HUES64 (cell line): ENCODE results near the gene IFI6.

Experiments used
- H3K27ac ChIP-seq: 2 replicates; pipeline ENCODE4 v1.7.0; 2013; ENCODE audit warnings: low read depth, low read length, inconsistent platforms
- H3K27me3 ChIP-seq: 2 replicates; pipeline ENCODE4 v1.6.1; 2013; ENCODE audit warnings: mild to moderate bottlenecking, low read length; ENCODE audit not compliant: insufficient read depth
- H3K36me3 ChIP-seq: 2 replicates; pipeline ENCODE4 v1.6.1; 2013; ENCODE audit warnings: mild to moderate bottlenecking, low read length; ENCODE audit not compliant: insufficient read depth
- H3K4me1 ChIP-seq: 2 replicates; pipeline ENCODE4 v1.6.1; 2013; ENCODE audit warnings: mild to moderate bottlenecking, low read length, moderate library complexity; ENCODE audit not compliant: insufficient read depth
- H3K4me3 ChIP-seq: 2 replicates; pipeline ENCODE4 v1.5.1; 2013; ENCODE audit warnings: mild to moderate bottlenecking, low read length, moderate library complexity
- H3K9ac ChIP-seq: 2 replicates; pipeline ENCODE4 v1.6.1; 2013; ENCODE audit warnings: mild to moderate bottlenecking, low read depth, low read length
- H3K9me3 ChIP-seq: 2 replicates; pipeline ENCODE4 v1.6.1; 2013; ENCODE audit warnings: low read depth, low read length; ENCODE audit not compliant: insufficient read depth
- WGBS: fragments of 150-250, 120-280 bp; methylation state at CpG from one replicate; pipeline ENCODE4 v1.1.7; 2013; ENCODE audit warnings: missing lambda C conversion rate; 5-methylcytosine and 5-hydroxymethylcytosine counted together

Gene IFI6

DNA sequence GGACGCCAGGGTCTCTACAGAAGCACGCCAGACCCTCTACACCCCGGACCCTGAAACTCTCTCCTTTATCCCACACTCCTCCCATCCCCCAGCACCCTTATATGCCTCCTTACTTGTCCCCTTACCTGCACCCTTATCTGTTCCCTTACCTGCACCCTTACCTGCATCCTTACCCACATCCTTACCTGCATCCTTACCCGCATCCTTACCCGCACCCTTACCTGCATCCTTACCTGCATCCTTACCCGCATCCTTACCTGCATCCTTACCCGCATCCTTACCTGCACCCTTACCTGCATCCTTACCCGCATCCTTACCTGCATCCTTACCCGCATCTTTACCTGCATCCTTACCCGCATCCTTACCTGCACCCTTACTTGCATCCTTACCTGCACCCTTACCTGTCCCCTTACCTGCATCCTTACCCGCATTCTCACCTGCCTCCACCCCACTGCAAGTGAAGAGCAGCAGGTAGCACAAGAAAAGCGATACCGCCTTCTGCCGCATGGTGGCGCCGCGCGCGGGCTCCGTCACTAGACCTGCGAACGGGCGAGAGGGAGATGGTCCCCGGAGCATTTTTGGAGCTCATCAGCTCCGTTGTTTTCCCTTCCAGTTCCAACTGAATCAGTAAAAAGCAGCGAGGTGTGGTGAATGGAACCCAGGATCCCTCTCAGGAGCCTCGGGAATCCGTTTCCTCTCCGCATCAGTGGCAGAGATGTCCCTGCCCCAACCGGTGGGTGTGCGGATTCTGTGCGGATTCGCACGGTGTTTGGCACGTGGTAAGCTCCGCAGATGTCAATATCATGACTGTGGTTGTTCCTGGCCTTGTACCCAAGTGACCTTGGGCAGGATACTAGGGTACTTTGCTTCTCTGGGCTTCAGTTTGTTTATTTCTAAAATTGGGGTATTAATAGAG, 2.9 kb downstream of the IFI6 start:
- Histone ChIP-seq H3K4me3 (peak overlapping the region; percentile 43), H3K9me3 (no peaks in the 10 kb centered on the region), H3K36me3 (no peaks in the 10 kb centered on the region), H3K27me3 (peaks cover 11% of the 10 kb centered on the region), H3K9ac (no peak overlapping the region), H3K27ac (no peak overlapping the region), H3K4me1 (0 out of 2 replicates have a peak, but pooled peaks cover 3% of the 10 kb centered on the region)
- 22% methylated on average over 36 of the region's 36 CpGs for WGBS

DNA sequence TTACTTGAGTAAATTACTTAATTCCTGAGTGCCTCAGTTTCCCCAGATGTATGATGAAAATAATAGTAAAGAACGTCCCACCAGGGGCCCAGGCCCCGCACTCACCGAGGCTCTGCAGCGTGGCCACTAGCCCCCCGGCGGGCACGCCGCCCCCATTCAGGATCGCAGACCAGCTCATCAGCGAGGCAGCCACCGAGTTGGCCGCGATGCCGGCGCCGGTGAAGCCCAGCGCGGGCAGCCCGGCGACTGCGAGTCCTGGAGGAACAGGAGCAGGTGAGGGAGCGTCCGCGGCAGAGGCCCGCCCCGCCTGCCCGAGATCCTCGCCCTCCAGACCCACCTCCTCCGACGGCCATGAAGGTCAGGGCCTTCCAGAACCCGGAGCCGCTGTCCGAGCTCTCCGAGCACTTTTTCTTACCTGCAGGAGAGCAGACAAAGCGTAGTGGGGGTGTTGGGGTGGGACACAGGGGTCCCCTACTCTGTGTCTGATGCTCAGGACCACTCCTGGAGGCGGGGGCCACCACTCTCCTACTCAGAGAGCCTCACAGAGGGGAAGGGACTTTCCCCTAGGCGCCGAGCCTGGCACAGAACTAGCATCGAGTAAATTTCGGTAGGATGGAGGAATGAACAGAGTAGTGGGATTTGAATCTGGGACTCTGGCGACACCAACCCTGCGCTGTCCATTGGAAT, 3.7 kb downstream of the IFI6 start:
- H3K9me3 ChIP-seq, result no peaks in the 10 kb centered on the region
- no peak overlapping the region for H3K4me3 ChIP-seq
- H3K27ac ChIP-seq, result no peak overlapping the region
- H3K36me3 ChIP-seq, result no peaks in the 10 kb centered on the region
- H3K27me3 ChIP-seq, result peaks cover 11% of the 10 kb centered on the region
- 0 out of 2 replicates have a peak, but pooled peaks cover 3% of the 10 kb centered on the region for H3K4me1 ChIP-seq
- H3K9ac ChIP-seq, result no peak overlapping the region
- WGBS, result 93% methylated on average over 42 of the region's 42 CpGs

DNA sequence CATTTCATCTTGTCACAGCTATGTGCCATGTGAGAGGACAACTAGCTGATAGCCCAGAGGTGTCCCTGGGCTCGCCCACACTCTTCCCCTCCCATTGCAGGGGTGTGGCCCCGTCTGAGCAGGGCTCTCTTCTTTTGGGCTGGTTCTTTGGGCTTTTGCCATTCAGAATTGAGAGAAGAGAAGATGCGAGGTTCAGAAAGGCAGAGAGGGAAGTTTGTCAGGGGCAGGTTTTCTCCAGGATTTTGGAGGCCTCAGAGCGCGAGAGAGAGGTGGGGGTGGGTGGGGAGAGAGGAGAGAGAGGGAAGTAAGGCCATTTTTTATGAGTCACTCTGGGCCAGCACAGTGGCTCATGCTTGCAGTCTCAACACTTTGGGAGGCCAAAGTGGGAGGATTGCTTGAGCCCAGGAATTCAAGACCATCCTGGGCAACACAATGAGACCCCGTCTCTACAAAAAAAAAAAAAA, 5.2 kb downstream of the IFI6 start:
- H3K4me3 ChIP-seq, result no peak overlapping the region
- no peaks in the 10 kb centered on the region for H3K36me3 ChIP-seq
- no peak overlapping the region for H3K27ac ChIP-seq
- H3K9ac ChIP-seq, result no peak overlapping the region
- 74% methylated on average over 5 of the region's 6 CpGs for WGBS
- peaks cover 9% of the 10 kb centered on the region for H3K4me1 ChIP-seq
- peaks cover 11% of the 10 kb centered on the region for H3K27me3 ChIP-seq
- H3K9me3 ChIP-seq, result no peaks in the 10 kb centered on the region

DNA sequence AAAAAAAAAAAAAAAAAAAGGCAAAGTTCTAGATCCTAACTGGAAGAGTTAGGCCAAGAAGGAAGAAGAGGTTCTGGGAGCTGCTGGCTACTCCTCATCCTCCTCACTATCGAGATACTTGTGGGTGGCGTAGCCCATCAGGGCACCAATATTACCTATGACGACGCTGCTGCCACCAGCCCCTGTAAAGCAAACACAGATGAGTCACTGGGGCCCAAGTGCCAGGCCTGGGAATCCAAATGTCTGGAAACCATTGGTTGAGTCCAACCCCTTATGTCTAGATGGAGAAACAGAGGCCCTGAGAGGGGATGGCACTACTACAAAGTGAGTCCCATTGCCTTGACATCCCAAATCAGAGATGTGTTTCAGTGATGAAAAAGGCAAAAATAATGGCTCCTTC, 5.7 kb downstream of the IFI6 start:
- 97% methylated on average over 4 of the region's 4 CpGs for WGBS
- Histone ChIP-seq H3K36me3 (no peaks in the 10 kb centered on the region), H3K9me3 (no peaks in the 10 kb centered on the region), H3K27ac (no peak overlapping the region), H3K4me1 (peaks cover 9% of the 10 kb centered on the region), H3K27me3 (peaks cover 11% of the 10 kb centered on the region), H3K4me3 (no peak overlapping the region), H3K9ac (no peak overlapping the region)

DNA sequence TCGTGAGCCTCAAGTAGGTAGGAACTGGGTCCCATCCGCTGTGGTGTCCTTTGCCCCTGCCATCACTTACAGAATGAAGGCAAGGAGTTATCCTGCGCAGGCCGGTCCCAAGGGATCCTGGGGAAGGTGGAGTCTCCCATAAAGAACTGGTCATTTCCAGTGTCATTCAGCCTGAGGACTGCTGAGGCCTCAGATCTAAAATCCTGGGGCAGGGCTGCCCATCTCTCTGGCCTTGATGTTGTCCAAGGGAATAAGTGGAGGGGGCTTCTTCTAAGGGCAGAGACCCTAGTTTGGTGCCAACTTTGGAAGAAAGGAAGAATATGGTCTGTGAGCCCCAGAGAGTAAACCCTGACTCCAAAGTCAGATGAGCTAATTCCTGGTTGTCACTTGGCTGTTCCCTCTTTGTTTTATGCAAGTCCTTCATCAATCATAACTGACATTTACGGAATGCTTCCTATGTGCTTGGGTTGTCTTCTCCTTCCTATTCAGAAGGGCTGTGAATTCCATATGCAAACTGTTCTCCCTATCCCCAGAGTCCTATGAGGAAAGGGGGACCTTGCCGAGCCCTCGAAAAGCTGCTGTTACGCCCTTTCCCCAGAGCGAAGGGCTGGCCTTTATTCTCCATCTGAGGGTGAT, 6.9 kb downstream of the IFI6 start:
- H3K4me3 ChIP-seq, result no peak overlapping the region
- H3K36me3 ChIP-seq, result no peaks in the 10 kb centered on the region
- WGBS, result 95% methylated on average over 9 of the region's 9 CpGs
- no peaks in the 10 kb centered on the region for H3K9me3 ChIP-seq
- no peak overlapping the region for H3K27ac ChIP-seq
- peaks cover 10% of the 10 kb centered on the region for H3K27me3 ChIP-seq
- no peak overlapping the region for H3K9ac ChIP-seq
- peaks cover 9% of the 10 kb centered on the region for H3K4me1 ChIP-seq

DNA sequence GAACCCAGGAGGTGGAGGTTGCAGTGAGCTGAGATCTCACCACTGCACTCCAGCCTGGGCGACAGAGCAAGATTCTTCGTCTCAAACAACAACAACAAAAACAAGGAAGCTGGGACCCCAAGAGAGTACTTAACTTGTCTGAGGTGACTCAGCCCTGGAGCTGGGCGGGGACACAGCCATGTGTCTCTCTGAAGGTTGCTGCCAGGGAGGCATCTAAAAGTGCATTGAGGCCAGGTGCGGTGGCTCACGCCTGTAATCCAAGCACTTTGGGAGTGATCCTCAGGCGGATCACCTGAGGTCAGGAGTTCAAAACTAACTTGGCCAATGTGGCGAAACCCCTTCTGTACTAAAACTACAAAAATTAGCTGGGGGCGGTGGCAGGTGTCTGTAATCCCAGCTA, 7.7 kb downstream of the IFI6 start:
- H3K36me3 ChIP-seq, result no peaks in the 10 kb centered on the region
- H3K9ac ChIP-seq, result no peak overlapping the region
- peaks cover 4% of the 10 kb centered on the region for H3K27me3 ChIP-seq
- WGBS, result 83% methylated on average over 8 of the region's 8 CpGs
- no peaks in the 10 kb centered on the region for H3K9me3 ChIP-seq
- peaks cover 9% of the 10 kb centered on the region for H3K4me1 ChIP-seq
- no peak overlapping the region for H3K27ac ChIP-seq
- no peak overlapping the region for H3K4me3 ChIP-seq

DNA sequence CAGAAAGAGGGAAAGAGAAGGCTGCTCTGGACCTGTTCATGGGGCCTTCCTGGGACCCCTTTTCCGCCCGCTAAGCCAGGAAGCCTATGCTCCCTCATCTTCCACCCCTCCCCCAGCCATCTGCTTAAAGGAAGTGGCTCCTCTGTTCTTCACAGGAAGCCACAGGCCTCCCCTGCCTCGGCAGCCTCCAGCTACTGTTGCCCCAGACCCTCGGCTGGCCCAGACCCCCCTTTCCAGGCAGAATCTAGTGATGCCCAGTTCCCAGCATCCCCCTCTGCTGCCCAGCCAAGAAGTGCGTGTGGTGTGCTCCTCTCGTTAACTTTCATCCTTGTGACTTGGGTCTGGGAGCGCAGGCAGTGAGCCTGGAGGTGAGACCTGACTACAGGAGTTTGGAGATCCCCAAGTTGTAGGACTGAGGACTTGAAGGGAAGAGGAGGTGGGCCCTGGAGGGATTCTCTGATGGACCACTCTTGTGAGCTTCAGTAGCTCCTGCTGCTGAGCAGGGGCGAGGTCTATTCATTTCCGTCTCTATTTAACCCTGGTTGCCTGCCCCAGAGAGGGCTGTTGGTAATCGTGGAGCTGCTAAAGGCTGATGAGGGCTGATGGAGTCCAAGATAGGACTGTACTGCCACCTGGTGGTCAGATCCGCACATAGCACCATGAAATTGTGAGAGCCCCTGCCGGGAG, 9.1 kb downstream of the IFI6 start:
- Histone ChIP-seq H3K9me3 (no peaks in the 10 kb centered on the region), H3K9ac (peak overlapping the region; percentile 9; the same call in 1 of the 2 replicates), H3K27ac (peak overlapping the region; percentile 5; the same call in 1 of the 2 replicates), H3K4me3 (no peak overlapping the region), H3K36me3 (no peaks in the 10 kb centered on the region), H3K4me1 (peaks cover 17% of the 10 kb centered on the region), H3K27me3 (peaks cover 3% of the 10 kb centered on the region; the same call in 1 of the 2 replicates)
- 34% methylated on average over 12 of the region's 12 CpGs for WGBS

DNA sequence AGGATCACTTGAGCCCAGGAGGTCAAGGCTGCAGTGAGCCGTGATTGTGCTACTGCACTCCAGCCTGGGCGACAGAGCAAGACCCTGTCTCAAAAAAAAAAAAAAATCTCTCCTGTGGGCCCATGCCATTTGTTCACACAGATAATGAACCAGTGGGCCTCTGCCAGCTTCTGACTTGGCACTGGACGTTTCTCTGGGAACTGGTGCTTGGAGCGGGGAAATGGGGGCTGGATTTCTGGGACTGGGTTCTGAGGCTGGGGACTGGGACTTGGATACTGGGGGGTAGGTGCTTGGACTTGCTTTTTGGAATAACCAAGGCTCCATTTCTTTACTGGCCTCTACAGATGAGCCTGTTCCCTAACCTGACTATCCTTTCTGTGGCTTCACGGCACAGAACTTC, 9.7 kb downstream of the IFI6 start:
- peaks cover 3% of the 10 kb centered on the region; the same call in 1 of the 2 replicates for H3K27me3 ChIP-seq
- no peak overlapping the region for H3K27ac ChIP-seq
- H3K4me3 ChIP-seq, result no peak overlapping the region
- 95% methylated on average over 5 of the region's 5 CpGs for WGBS
- no peak overlapping the region for H3K9ac ChIP-seq
- H3K4me1 ChIP-seq, result peaks cover 17% of the 10 kb centered on the region
- H3K36me3 ChIP-seq, result no peaks in the 10 kb centered on the region
- no peaks in the 10 kb centered on the region for H3K9me3 ChIP-seq

DNA sequence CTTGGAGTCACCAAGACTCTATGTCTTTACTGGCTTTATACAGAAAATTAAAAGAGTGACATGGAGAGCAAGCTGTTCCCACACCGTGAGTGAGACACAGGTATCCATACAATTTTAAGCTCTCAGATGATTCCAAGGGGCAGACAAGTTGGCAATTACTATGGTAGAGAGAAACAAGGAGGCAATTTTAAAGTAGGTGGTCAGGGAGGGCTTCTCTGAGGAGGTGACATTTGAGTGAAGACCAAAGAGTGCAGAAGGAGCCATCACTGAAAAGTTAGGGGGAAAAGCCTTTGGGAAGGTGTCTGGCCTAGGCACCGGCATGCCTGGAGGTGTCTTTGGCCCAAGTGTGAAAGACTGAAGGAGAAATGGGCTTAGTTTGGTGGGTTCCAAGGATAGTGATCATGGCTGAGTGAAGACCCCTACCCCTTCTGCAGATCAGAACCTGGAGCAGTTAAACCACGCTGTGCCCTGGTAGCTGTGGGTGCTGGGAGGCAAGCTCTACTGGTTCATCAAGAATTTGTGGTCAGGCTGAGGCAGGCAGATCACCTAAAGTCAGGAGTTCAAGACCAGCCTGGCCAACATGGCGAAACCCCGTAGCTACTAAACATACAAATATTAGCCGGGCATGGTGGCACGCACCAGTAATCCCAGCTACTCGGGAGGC, 10.4 kb downstream of the IFI6 start:
- peaks cover 17% of the 10 kb centered on the region for H3K4me1 ChIP-seq
- H3K27ac ChIP-seq, result no peak overlapping the region
- no peak overlapping the region for H3K9ac ChIP-seq
- no peak overlapping the region for H3K4me3 ChIP-seq
- no peaks in the 10 kb centered on the region for H3K9me3 ChIP-seq
- no peaks in the 10 kb centered on the region for H3K36me3 ChIP-seq
- peaks cover 3% of the 10 kb centered on the region; the same call in 1 of the 2 replicates for H3K27me3 ChIP-seq
- 93% methylated on average over 8 of the region's 8 CpGs for WGBS

DNA sequence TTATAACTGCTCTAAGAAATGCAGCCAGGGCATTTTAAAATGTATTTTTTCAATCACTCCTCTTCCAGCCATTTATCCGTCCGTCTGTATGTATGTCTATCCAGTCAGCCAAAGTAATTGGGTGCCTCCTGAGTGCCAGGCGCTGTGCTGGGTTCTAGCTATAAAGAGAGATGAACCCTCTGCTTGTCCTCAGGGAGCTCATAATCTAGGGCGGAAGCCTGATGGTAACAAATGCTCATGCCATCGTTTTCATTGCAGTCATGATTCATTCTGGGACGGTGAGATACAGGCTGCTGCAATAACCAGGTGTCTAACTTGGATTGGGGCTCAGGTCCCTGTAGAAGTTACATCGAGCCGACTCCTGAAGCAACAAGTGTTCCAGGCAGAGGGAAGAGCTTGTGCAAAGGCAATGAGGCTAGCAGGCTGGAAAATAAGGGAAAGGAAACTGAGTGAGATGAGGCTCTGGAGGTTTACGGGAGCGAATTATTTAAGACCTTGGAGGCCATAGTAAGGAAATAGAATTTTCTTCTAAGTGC, 11.6 kb downstream of the IFI6 start:
- H3K9me3 ChIP-seq, result no peaks in the 10 kb centered on the region
- H3K4me1 ChIP-seq, result peaks cover 23% of the 10 kb centered on the region
- peaks cover 3% of the 10 kb centered on the region; the same call in 1 of the 2 replicates for H3K27me3 ChIP-seq
- no peak overlapping the region for H3K27ac ChIP-seq
- H3K36me3 ChIP-seq, result no peaks in the 10 kb centered on the region
- 81% methylated on average over 10 of the region's 10 CpGs for WGBS
- H3K4me3 ChIP-seq, result peak overlapping the region; percentile 43
- H3K9ac ChIP-seq, result no peak overlapping the region
